ENCODE results near the gene ARHGAP31. TPM values are rescaled to one million over a fixed set of nuclear protein-coding genes. Genes with fewer than 3 reads are reported as not detected.

The ARHGAP31 gene
- total and polyA plus RNA-seq, 2 of the 8 experiments (the other 6 are each of a cell fraction or from before 2014, with no cell fraction given), result 1.1 to 7.6 TPM

- no peak for TF ChIP-seq TBP (IDR thresholded peaks at IDR 0.05; ENCODE audit: low read depth, low read length)
- TF ChIP-seq SP2 (IDR thresholded peaks at IDR 0.05; ENCODE audit: low read length), result no peak
Measured at GRCh38 chr3:119295816-119296726, 1.9 kb downstream of the ARHGAP31 start (continued).

All from H1 (cell line).